Activated CD8-positive, alpha-beta T cell treated with anti-CD3 and anti-CD28 coated beads, Interleukin-2, amount 10 ng/mL, durations not matched to agents 7 days and 5 days (primary cell): Measurements from ENCODE around the gene MYMX. TPM values are rescaled to one million over a fixed set of nuclear protein-coding genes. Genes with fewer than 3 reads are reported as not detected.
A peak's percentile ranks its signal among the peaks of the same experiment; 100 is the strongest.

Source experiments
- ATAC-seq: fragments of 150-1000 bp; cut with Tn5 transposase; one replicate; pipeline ENCODE4 v1.10.0; 2021; ENCODE audit warnings: moderate library complexity
- CTCF ChIA-PET: fragments of 350-600 bp; sonication (Branson Sonifier 250); formaldehyde crosslinking; loops from one replicate; lab custom pipeline; 2021; ENCODE audit warnings: antibody characterized with exemption; lab: Charles Lee
- POLR2A ChIA-PET: fragments of 350-600 bp; sonication (Branson Sonifier 250); formaldehyde crosslinking; loops from one replicate; lab custom pipeline; 2021; ENCODE audit warnings: antibody characterized with exemption; lab: Charles Lee
- DNase-seq: peaks from one replicate; pipeline ENCODE4 v3.0.0-alpha.2; 2020
- H3K27ac Mint-ChIP-seq: one replicate; pipeline ENCODE4 v1.8.0; 2021; ENCODE audit warnings: mild to moderate bottlenecking, mixed read lengths
- H3K27me3 Mint-ChIP-seq: one replicate; pipeline ENCODE4 v1.8.0; 2021; ENCODE audit warnings: low read depth, mixed read lengths
- H3K36me3 Mint-ChIP-seq: one replicate; pipeline ENCODE4 v1.8.0; 2021; ENCODE audit warnings: low read depth, mixed read lengths
- H3K4me1 Mint-ChIP-seq: one replicate; pipeline ENCODE4 v1.8.0; 2021; ENCODE audit warnings: low read depth, mixed read lengths
- H3K4me3 Mint-ChIP-seq: one replicate; pipeline ENCODE4 v1.8.0; 2021; ENCODE audit warnings: mild to moderate bottlenecking, mixed read lengths
- H3K9me3 Mint-ChIP-seq: one replicate; pipeline ENCODE4 v1.8.0; 2022; ENCODE audit warnings: mixed read lengths; ENCODE audit not compliant: insufficient read depth
- total RNA-seq, 2 experiments: library from RNA; stranded (reverse); gene quantifications; one replicate each; pipeline ENCODE4 v1.2.3, GENCODE V29; 2021

MYMX gene
- total RNA-seq, 2 experiments from 2014 or later, result not detected

DNA sequence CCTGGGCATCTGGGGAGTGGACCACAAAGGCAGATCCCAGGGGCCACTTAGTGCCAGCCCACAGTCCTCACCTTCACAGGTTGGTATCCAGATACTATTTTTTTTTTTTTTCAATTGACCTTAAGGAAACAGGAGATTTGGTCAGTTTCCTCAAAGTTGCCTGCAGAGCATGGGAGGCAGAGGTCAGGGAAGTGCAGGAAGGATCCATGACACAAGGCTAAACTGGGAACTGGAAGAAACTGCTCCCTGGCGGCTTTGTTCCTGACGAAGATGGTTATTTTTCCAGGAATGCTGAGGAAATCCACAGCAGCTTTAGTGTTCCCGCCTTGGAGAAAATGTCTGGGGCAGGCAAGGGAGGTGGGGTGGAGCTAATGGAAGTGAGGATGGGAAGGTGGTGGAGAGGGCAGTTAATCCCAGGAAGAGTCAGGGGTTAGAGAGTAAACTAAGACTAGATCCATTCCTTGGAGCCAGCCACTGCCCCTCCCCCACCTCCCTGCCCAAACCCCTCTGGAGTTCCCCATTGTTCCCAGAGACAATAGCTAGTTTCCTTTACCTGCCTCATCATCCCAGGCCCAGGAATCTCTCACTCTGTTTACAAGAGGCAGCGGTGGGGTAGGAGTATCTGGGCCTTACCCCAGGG lies 14.3 kb upstream of the MYMX start:
- Mint-ChIP-seq H3K36me3 (no peaks in the 10 kb centered on the region), H3K4me1 (no peaks in the 10 kb centered on the region), H3K27me3 (peaks cover 3% of the 10 kb centered on the region), H3K27ac (no peak overlapping the region), H3K4me3 (no peak overlapping the region), H3K9me3 (no peaks in the 10 kb centered on the region)
- DNase-seq (no peak), ATAC-seq (no peak)
- ChIA-PET CTCF (interaction anchor here (1.7 kb wide), 1 partner anchor 19 kb away, joined by 5 read pairs; no protein-coding TSS in a partner anchor), POLR2A (no interaction called here)

DNA sequence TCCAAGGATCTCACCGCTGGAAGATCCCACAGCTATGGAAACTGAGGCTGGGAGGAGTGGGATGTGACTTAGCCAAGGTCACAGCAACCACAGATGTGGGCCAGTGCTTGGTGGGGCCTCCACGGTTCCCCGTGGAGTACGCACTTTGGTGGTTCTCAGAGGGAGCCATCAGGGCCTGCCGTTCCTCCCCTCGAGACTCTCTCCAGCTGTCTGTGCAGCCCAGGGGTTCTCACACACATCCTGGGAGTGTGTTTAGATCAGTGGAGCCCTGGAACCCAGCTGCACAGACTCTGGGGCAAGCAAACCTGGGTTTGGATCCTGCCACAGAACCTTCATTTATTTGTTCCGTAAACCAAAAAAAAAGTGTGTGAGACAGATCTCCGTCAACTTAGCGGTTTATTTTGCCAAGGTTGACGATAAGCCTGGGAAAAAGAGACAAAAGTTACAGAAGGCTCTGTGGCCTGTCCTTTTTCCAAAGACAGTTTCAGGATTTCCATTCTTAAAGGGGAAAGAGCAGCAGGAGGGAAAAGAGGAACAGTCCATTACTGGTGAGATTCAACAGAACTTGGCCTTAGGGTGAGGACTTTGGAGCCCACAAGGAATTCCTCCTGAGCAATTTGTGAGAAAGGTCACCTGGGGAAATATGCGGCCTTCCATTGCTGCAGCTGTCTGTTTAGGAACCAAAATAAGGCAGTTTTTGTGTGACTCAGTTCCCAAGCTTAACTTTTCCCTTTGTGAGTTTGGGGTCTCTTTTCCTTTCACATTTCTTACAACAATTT lies 13.6 kb upstream of the MYMX start:
- CTCF ChIA-PET, result interaction anchor here (1.7 kb wide), 1 partner anchor 19 kb away, joined by 5 read pairs; no protein-coding TSS in a partner anchor

DNA sequence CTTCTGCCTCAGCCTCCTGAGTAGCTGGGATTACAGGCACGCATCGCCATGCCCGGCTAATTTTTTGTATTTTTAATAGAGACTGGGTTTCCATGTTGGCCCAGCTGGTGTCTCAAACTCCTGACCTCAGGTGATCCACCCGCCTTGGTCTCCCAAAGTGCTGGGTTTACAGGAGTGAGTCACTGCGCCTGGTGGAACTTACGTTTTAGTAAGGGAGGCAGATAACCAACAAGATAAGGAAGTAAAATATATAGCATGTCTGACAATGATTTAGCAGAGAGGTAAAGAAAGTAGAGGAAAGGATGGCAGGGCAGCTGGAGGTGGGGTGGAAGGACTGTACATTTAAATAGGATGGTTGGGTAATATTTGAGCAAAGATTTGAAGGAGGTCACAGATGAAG lies 12.8 kb upstream of the MYMX start:
- CTCF ChIA-PET, result interaction anchor here (1.7 kb wide), 1 partner anchor 18 kb away, joined by 5 read pairs; no protein-coding TSS in a partner anchor
- H3K27ac Mint-ChIP-seq, result no peak overlapping the region
- ATAC-seq, result no peak
- no peaks in the 10 kb centered on the region for H3K9me3 Mint-ChIP-seq
- H3K36me3 Mint-ChIP-seq, result no peaks in the 10 kb centered on the region
- peaks cover 5% of the 10 kb centered on the region for H3K27me3 Mint-ChIP-seq
- no peak overlapping the region for H3K4me3 Mint-ChIP-seq
- H3K4me1 Mint-ChIP-seq, result no peaks in the 10 kb centered on the region
- no peak for DNase-seq
- POLR2A ChIA-PET, result no interaction called here

More for the DNA sequence above, 13.6 kb upstream of the MYMX start:
- POLR2A ChIA-PET, result no interaction called here
- no peak overlapping the region for H3K27ac Mint-ChIP-seq
- peaks cover 3% of the 10 kb centered on the region for H3K27me3 Mint-ChIP-seq
- no peak for ATAC-seq
- no peak overlapping the region for H3K4me3 Mint-ChIP-seq
- DNase-seq, result no peak
- no peaks in the 10 kb centered on the region for H3K4me1 Mint-ChIP-seq
- no peaks in the 10 kb centered on the region for H3K9me3 Mint-ChIP-seq
- no peaks in the 10 kb centered on the region for H3K36me3 Mint-ChIP-seq

DNA sequence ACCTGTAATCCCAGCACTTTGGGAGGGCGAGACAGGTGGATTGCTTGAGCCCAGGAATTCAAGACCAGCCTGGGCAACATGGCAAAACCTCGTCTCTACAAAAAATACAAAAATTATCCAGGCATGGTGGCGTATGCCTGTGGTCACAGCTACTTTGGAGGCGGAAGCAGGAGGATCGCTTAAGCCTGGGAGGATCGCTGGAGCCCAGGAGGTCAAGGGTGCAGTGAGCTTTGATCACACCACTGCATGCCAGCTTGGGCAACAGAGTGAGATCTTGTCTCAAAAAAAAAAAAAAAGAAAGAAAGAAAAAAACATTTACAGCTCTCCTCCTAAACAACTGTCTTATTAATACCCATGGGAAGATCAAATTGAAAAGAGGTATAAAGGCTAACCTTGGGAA lies 8.8 kb upstream of the MYMX start:
- Mint-ChIP-seq H3K36me3 (no peaks in the 10 kb centered on the region), H3K4me3 (no peak overlapping the region), H3K27ac (no peak overlapping the region), H3K4me1 (no peaks in the 10 kb centered on the region), H3K27me3 (peaks cover 10% of the 10 kb centered on the region), H3K9me3 (no peaks in the 10 kb centered on the region)
- DNase-seq (no peak), ATAC-seq (no peak)
- POLR2A ChIA-PET, result no interaction called here
- CTCF ChIA-PET, result interaction anchor here (1.1 kb wide), 1 partner anchor 35 kb away, joined by 4 read pairs; no protein-coding TSS in a partner anchor

DNA sequence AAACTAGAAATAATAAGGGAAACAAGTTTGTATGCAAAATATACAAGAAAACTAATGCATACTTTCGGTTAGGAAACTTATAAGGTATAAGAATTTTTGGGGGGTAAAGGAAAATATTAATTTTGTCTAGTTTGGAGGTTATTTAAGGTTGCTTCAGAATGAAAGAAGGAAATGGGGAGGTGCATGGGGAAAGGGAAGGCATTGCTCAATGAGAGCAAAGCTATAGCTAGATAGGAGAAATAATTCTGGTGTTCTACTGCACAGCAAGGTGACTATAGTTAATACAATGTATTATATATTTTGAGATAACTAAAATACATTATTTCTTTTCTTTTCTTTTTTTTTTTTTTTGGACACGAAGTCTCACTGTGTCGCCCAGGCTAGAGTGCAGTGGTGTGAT lies 5.4 kb upstream of the MYMX start:
- Mint-ChIP-seq H3K4me3 (no peak overlapping the region), H3K27ac (no peak overlapping the region), H3K36me3 (no peaks in the 10 kb centered on the region), H3K27me3 (peaks cover 13% of the 10 kb centered on the region), H3K4me1 (no peaks in the 10 kb centered on the region), H3K9me3 (no peaks in the 10 kb centered on the region)
- ChIA-PET CTCF (interaction anchor here (1.4 to 1.5 kb wide), 2 partner anchors 10 to 26 kb away, joined by 3 to 5 read pairs; no protein-coding TSS in a partner anchor), POLR2A (no interaction called here)
- ATAC-seq, result no peak
- no peak for DNase-seq

DNA sequence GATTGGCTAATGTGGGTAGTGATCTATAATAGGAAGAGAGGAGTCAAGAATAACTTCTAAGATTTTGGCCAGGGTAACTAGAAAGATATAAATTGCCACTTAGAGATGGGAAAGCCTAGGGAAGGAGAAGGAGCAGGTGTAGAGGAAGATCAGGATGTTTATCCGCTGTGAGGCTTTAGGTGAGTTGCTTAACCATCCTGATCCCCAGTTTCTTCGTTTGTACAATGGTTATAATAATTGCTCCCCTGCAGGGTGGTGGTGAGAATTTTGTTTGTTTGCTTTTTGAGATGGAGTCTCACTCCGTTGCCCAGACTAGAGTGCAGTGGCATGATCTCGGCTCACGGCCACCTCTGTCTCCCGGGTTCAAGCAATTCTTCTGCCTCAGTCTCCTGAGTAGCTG lies 2.4 kb upstream of the MYMX start:
- no peak overlapping the region for H3K4me3 Mint-ChIP-seq
- CTCF ChIA-PET, result interaction anchor here (1.0 to 1.2 kb wide), 2 partner anchors 20 kb away, joined by 3 read pairs; no protein-coding TSS in a partner anchor
- H3K9me3 Mint-ChIP-seq, result no peaks in the 10 kb centered on the region

DNA sequence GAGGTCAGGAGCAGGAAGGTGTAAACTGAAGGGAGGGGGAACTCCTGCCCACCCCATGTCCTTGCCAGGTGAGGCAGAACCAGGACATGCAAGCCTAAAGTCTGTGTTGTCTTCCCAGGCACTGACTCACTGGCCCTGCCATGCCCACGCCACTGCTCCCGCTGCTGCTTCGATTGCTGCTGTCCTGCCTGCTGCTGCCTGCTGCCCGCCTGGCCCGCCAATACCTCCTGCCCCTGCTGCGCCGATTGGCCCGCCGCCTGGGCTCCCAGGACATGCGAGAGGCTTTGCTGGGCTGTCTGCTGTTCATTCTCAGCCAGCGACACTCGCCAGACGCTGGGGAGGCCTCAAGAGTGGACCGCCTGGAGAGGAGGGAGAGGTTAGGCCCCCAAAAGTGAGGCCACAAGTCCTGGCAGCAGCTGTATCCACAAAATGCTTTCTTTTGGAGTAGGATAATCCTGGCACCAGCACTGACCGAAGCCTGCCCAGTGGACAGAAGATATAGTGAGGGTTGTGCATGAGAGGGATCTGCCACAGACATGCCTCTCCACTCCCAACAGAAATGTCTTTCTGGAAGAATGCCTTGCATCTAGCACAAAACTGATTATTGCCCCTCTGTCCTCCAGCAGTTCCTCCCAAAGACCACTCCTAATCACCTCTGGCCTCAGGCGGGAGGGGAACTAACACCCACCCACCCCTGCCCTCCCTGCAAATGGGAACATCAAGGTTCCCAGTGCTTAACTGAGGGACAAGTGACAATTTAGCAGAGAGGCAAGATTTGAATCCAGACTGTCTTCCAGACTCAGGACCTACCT lies 812 bp downstream of the MYMX start:
- peaks cover 14% of the 10 kb centered on the region for H3K27me3 Mint-ChIP-seq
- POLR2A ChIA-PET, result interaction anchor here (0.8 kb wide), 1 partner anchor 29 kb away, joined by 3 read pairs; the partner anchor contains the start of gene HSP90AB1
- H3K4me1 Mint-ChIP-seq, result peaks cover 27% of the 10 kb centered on the region
- H3K36me3 Mint-ChIP-seq, result no peaks in the 10 kb centered on the region
- CTCF ChIA-PET, result interaction anchor here (1.3 kb wide), 1 partner anchor 44 kb away, joined by 4 read pairs; no protein-coding TSS in a partner anchor
- H3K27ac Mint-ChIP-seq, result no peak overlapping the region
- H3K9me3 Mint-ChIP-seq, result no peaks in the 10 kb centered on the region
- H3K4me3 Mint-ChIP-seq, result no peak overlapping the region
- DNase-seq (no peak), ATAC-seq (no peak)

More for the DNA sequence above, 2.4 kb upstream of the MYMX start:
- Mint-ChIP-seq H3K27ac (no peak overlapping the region), H3K36me3 (no peaks in the 10 kb centered on the region), H3K27me3 (peaks cover 19% of the 10 kb centered on the region), H3K4me1 (peaks cover 10% of the 10 kb centered on the region)
- POLR2A ChIA-PET, result no interaction called here
- no peak for ATAC-seq
- DNase-seq, result no peak

DNA sequence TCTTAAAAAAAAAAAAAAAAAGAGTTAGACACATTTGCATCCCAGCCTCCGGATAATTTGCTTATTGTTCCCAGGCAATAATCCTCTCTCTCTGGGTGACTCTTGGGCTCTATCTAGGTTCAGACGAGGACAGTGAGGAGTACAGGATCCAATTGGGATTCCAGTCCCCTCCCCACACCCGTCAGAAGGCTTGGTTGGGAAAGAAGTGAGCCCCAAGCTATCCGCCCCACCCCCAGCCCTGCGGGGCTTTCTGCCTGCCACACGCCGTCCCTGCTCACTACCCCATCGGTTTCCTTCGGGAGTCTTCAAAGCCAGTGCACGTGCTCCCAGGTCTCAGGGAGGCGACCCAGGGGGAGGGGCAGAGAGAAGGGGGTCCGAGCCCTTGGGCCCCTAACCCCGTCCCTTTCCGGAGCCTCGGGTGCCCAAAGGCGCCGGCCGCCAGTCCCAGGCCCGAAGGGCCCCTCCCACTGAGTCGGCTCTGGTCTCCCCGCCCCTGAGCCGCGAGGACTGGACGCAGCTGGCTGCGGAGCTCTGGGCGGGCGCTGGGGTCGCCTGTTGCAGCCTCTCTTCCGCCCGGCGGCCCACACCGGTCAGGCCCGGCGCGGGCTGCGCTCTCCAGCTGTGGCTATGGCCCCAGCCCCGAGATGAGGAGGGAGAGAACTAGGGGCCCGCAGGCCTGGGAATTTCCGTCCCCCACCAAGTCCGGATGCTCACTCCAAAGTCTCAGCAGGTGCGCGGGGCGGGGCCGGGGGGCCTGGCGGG lies 2.5 kb downstream of the MYMX start:
- ChIA-PET CTCF (interaction anchor here (0.9 to 1.7 kb wide), 3 partner anchors 17 to 44 kb away, joined by 3 to 6 read pairs (median 6); no protein-coding TSS in a partner anchor), POLR2A (interaction anchor here (1.3 kb wide), 1 partner anchor 28 kb away, joined by 5 read pairs; the partner anchor contains the start of gene HSP90AB1)
- Mint-ChIP-seq H3K27ac (no peak overlapping the region), H3K4me1 (peaks cover 37% of the 10 kb centered on the region), H3K27me3 (peaks cover 11% of the 10 kb centered on the region), H3K36me3 (no peaks in the 10 kb centered on the region), H3K4me3 (no peak overlapping the region), H3K9me3 (no peaks in the 10 kb centered on the region)
- ATAC-seq, result no peak
- peak; percentile 45 for DNase-seq

DNA sequence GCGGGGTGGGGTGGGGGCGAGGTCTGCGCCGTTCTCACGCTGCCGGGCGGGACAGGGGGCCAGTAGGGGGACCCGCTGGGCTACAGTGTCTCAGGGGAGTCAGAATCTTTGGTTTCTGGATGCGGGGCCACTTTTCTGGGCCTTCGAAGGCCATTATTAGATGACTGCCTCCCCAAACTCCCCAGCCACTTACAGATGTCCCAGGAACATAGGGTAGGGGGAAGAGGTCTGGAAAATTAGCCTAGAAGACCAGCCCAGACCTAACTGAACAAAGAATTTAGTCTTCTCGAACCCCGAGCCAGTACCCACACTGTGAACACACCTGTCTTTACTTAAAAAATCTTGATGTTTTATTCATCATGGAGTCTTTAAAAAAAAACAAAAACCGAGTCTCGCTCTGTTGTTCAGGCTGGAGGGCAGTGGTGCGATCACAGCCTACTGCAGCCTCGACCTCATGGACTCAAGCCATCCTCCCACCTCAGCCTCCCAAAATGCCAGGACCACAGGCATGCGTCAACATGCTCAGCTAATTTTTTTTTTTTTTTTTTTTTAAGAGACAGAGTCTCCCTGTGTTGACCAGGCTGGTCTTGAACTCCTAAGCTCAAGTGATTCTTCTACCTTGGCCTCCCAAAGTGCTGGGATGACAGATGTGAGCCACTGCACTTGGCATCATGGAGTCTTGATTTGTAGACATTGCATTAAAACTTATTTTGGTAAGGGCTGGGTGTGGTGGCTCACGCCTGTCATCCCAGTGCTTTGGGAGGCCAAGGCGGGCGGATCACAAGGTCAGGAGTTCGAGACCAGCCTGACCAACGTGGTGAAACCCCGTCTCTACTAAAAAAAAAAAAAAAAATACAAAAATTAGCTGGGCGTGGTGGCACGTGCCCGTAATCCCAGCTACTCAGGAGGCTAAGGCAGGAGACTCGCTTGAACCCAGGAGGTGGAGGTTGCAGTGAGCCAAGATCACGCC lies 3.4 kb downstream of the MYMX start:
- H3K4me3 Mint-ChIP-seq, result peak overlapping the region; percentile 36
- ChIA-PET CTCF (interaction anchor here (1.4 to 1.7 kb wide), 2 partner anchors 16 to 26 kb away, joined by 6 read pairs; no protein-coding TSS in a partner anchor), POLR2A (interaction anchor here (0.6 to 1.3 kb wide), 2 partner anchors 27 to 129 kb away, joined by 3 to 5 read pairs; partner anchors contain the start of gene HSP90AB1)
- no peak for DNase-seq
- peaks cover 45% of the 10 kb centered on the region for H3K4me1 Mint-ChIP-seq
- H3K27ac Mint-ChIP-seq, result no peak overlapping the region
- peaks cover 2% of the 10 kb centered on the region for H3K36me3 Mint-ChIP-seq
- peaks cover 9% of the 10 kb centered on the region for H3K27me3 Mint-ChIP-seq
- ATAC-seq, result no peak
- no peaks in the 10 kb centered on the region for H3K9me3 Mint-ChIP-seq

DNA sequence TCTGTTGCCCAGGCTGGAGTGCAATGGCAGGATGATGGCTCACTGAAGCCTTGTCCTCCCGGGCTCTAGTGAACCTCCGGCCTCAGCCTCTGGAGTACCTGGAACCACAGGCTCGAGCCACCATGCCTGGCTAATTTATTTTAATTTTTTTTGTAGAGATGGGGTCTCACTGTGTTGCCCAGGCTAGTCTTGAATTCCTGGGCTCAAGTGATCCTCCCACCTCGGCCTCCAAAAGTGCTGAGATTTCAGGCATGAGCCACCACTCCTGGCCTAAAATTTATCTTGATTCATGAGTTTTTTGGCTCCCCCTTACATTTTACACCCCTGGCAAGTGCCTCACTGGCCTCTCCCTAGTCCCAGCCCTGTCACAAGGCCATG lies 4.2 kb downstream of the MYMX start:
- DNase-seq (no peak), ATAC-seq (no peak)
- H3K27me3 Mint-ChIP-seq, result peaks cover 9% of the 10 kb centered on the region
- H3K4me3 Mint-ChIP-seq, result no peak overlapping the region
- H3K4me1 Mint-ChIP-seq, result peaks cover 50% of the 10 kb centered on the region
- no peaks in the 10 kb centered on the region for H3K9me3 Mint-ChIP-seq
- H3K36me3 Mint-ChIP-seq, result peaks cover 2% of the 10 kb centered on the region
- H3K27ac Mint-ChIP-seq, result peak overlapping the region; percentile 3
- POLR2A ChIA-PET, result interaction anchor here (0.7 to 4.1 kb wide), 2 partner anchors 26 to 31 kb away, joined by 3 to 37 read pairs; partner anchors contain the start of gene HSP90AB1
- CTCF ChIA-PET, result interaction anchor here (0.6 to 2.0 kb wide), 8 partner anchors 9 to 48 kb away, joined by 3 to 10 read pairs (median 5); partner anchors contain the start of genes HSP90AB1 and SLC35B2
